ENCODE data around the gene RPL11.

RPL11 gene

DNA sequence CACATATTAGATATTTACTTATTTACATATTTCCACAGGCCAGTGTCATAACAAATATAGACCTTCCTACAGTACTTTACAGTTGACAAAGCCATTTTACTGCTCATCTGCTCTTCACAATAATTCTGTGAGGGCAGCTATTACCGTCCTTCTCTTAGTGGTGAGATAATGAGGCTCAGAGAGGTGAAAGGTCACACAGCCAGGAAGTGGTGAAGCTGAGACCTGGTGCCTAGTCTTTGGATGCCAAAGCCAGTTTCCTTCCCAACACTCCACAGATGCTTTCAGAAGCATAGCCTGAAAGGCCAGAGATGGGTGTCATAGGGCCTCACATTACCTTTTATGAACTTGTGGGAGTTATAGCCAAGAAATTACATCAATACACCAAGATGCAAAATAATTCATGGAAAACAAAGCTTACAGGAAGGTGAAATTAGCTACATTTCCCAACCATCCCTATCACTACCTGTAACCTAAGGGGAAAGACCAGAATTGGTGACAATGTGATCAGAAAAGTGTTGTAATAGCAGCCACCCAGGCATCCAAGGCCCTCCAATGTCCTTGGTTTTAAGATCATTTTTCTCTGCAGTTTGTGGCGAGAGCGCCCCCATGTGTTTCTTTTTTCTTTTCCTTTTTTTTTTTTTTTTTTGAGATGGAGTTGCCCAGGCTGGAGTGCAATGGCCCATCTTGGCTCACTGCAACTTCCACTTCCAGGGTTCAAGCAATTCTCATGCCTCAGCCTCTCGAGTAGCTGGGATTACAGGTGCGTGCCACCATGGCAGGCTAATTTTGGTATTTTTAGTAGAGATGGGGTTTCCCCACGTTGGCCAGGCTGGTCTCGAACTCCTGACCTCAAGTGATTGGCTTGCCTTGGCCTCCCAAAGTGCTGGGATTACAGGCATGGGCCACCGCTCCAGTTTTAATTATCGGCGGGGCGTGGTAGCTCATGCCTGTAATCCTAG, 26.5 kb upstream of the RPL11 start:
- TF ChIP-seq CTCF (IDR thresholded peaks at IDR 0.05; ENCODE audit: low read depth, low read length, missing control alignments), result peak; percentile 46
- H3K4me3 ChIP-seq (replicated peaks; ENCODE audit: low read depth, low read length), result no peak overlapping the region
- no peak for DNase-seq (ENCODE audit: extremely low read depth, low read depth)

DNA sequence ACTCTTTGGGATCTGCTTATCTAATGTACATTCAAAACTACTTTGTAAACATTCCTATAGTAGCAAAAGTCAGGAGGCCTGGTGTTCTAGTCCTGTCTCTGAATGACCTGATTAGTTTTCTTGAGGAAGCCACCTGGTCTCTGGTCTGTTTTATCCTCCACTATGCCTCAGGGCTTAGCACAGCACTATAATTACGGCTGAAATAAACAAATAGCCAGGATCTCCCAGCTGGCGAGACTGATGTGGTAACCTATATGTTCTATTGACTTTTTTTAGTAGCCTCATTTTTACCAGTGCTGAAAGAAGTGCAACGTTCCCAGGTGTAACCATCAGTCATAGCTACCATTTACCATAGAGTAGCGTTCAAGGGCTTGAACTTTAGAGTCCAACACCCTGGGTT, 24.2 kb upstream of the RPL11 start:
- no peak for DNase-seq (ENCODE audit: extremely low read depth, low read depth)
- no peak overlapping the region for H3K4me3 ChIP-seq (replicated peaks; ENCODE audit: low read depth, low read length)
- TF ChIP-seq CTCF (IDR thresholded peaks at IDR 0.05; ENCODE audit: low read depth, low read length, missing control alignments), result no peak

DNA sequence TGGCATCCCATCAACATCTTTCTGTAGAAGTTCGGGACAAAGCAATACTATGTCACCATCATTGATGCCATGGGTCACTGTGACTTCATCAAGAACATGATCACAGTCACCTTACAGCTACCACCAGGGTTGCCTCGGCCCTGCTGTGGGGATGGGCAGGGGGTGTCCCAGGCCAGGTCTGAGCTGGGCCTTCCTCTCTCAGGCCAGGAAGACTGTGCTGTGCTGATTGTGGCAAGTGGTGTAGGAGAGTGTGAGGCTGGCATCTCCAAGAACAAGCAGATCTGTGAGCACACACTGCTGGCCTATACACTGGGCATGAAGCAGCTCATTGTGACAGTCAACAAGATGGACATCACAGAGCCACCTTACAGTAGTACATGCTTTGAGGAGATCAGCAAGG, 20.9 kb upstream of the RPL11 start:
- H3K4me3 ChIP-seq (replicated peaks; ENCODE audit: low read depth, low read length), result no peak overlapping the region
- DNase-seq (ENCODE audit: extremely low read depth, low read depth), result no peak
- no peak for TF ChIP-seq CTCF (IDR thresholded peaks at IDR 0.05; ENCODE audit: low read depth, low read length, missing control alignments)

DNA sequence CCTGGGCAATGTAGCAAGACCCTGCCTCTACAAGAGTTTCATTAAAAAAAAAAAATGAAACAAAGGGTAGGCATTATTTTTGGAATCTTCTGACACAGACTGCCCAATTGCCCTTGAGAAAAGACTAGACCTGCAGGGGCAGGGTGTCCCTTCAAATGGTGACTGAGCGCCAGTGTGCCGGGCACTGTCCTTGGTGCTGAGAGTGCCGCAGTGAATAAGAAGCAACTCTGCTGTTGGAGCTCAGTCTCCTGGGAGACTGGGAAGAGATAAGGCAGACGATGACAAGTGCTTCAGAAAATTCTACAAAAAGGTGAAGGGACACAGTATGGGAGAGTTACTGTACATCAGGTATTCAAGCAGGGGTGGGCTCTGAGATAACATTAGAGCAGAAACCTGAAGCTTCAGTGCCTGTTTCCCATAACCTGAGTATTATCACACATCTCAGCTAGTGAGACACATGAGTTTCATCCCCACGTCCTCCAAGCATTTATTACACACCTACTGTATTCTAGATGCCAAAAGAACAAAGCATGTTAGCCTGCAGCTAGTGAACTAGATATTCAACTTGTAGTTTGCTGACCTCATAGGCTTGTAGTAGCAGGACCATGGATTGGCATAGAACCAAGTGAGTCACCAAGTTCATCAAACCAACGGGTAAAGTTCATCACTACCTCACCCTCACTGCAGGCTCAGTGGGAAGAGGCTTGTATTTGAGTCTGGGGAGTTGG, 18.4 kb upstream of the RPL11 start:
- TF ChIP-seq CTCF (IDR thresholded peaks at IDR 0.05; ENCODE audit: low read depth, low read length, missing control alignments), result no peak
- H3K4me3 ChIP-seq (replicated peaks; ENCODE audit: low read depth, low read length), result no peak overlapping the region
- DNase-seq (ENCODE audit: extremely low read depth, low read depth), result no peak

GRCh38 chr1:23679815-23680214, 11.8 kb upstream of the RPL11 start:
- DNase-seq (ENCODE audit: extremely low read depth, low read depth), result no peak
- no peak for TF ChIP-seq CTCF (IDR thresholded peaks at IDR 0.05; ENCODE audit: low read depth, low read length, missing control alignments)
- no peak overlapping the region for H3K4me3 ChIP-seq (replicated peaks; ENCODE audit: low read depth, low read length)

DNA sequence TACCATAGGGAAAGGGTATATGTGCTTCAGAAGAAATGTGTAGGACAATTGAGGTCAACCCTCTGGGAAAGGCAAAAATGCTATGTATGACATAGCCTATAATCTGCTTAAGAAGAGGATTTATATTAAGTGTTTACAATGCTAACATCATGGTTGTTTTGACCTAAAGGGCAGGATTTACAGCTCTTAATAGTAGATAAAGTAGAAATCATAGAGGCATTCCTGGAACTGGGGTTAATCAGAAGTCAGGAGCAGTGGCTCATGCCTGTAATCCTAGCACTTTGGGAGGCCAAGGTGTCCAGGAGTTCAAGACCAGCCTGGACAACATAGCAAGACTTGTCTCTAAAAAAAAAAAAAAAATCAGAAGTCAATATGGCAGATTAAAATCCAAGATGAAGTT, 8.7 kb upstream of the RPL11 start:
- no peak for TF ChIP-seq CTCF (IDR thresholded peaks at IDR 0.05; ENCODE audit: low read depth, low read length, missing control alignments)
- H3K4me3 ChIP-seq (replicated peaks; ENCODE audit: low read depth, low read length), result no peak overlapping the region
- no peak for DNase-seq (ENCODE audit: extremely low read depth, low read depth)
